ENCODE measurements around the gene NKPD1. TPM values are rescaled to one million over a fixed set of nuclear protein-coding genes. Genes with fewer than 3 reads are reported as not detected.

Gene NKPD1
- total RNA-seq, 4 donors from 2014 or later, result 0.21 TPM; not detected in 3

DNA sequence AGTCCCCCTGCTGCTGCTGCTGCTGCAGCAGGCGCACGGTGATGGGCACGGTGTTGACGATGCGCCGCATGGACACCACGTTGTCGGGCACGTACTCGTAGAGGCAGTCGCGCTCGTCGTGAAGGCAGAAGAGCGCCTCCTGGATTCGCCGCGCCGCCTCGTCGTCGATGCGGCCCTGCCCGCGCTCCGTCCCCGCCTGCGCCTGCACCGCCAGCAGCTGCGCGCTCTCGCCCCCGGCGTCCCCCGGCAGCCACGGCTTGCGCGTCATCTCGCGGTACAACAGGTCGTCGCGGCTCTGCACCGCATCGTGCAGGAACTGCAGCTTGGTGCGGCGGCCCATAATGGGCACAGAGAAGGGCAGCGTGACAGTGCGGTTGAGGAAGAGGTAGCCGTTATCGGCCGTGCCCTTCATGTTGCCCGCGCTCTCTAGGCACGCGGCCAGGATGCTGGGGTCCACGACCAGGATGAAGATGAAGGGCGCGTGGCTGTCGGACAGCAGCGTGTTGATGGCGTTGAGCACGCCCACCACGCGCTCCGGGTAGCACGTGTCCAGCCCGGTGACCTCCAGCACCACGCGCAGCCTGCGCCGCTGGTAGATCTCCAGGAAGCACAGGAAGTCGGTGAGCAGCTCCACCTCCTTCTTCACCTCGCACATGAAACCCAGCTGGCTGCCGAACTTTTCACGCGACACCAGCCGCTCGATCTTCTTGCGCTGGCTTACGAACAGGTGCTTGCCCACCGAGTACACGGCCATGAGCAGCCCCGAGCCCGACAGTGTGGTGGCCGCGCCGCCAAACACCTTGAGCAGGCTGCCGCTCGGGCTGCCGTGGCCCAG is 8.1 kb downstream of the NKPD1 start:
- peaks cover 0 to 21% of the 10 kb centered on the region in 2 donors for H3K4me1 ChIP-seq
- H3K36me3 ChIP-seq, result no peaks in the 10 kb centered on the region
- H3K4me3 ChIP-seq, result peak overlapping the region in 1 of 2 donors; percentile 19
- H3K27ac ChIP-seq, result no peak overlapping the region
- intact Hi-C loops (cut with DNase I; ENCODE audit: low total_unique reads), result no loop called here
- no peaks in the 10 kb centered on the region for H3K9me3 ChIP-seq
- H3K27me3 ChIP-seq, result peaks cover 15 to 18% of the 10 kb centered on the region in 2 donors
- DNase-seq, result peak in 1 of 2 donors; percentile 31
- no peak for TF ChIP-seq POLR2A (IDR thresholded peaks at IDR 0.05)
- TF ChIP-seq, protein P1, sequence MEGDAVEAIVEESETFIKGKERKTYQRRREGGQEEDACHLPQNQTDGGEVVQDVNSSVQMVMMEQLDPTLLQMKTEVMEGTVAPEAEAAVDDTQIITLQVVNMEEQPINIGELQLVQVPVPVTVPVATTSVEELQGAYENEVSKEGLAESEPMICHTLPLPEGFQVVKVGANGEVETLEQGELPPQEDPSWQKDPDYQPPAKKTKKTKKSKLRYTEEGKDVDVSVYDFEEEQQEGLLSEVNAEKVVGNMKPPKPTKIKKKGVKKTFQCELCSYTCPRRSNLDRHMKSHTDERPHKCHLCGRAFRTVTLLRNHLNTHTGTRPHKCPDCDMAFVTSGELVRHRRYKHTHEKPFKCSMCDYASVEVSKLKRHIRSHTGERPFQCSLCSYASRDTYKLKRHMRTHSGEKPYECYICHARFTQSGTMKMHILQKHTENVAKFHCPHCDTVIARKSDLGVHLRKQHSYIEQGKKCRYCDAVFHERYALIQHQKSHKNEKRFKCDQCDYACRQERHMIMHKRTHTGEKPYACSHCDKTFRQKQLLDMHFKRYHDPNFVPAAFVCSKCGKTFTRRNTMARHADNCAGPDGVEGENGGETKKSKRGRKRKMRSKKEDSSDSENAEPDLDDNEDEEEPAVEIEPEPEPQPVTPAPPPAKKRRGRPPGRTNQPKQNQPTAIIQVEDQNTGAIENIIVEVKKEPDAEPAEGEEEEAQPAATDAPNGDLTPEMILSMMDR (IDR thresholded peaks at IDR 0.05), result no peak

DNA sequence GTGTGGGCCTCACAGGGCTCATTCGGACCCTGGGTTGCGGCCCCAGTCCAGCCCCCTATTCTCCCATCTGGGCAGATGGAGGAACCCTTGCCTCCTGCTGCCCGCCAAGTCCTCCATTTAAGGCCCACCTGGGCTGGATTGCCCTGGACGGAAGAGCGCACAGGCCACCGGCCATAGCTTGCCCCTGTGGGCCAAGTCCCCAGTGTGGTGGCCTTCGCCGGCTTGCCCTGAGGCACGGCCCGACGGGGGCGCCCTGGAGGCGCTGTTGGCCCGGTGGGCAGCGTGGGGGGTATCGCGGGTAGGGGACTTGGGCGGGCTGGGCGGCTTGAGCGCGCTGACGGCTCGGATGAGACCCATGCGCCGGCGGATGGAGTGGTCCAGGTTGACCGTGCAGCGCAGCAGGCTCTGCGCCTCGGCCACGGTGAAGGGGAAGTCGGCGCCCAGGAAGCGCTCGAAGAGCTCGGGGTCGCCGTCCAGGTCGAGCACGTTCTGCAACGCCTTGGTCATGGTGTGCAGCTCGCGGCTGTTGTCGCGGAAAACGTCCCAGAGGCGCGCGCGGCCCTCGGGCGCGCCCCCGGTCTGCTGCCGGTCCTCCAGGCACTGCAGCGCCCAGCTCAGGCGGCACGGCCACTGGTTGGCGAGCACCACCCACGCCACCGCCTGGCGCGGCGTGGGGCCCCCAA is 8.8 kb downstream of the NKPD1 start:
- intact Hi-C loops (cut with DNase I; ENCODE audit: low total_unique reads), result no loop called here
- no peak overlapping the region for H3K4me3 ChIP-seq
- TF ChIP-seq POLR2A (IDR thresholded peaks at IDR 0.05), result no peak
- TF ChIP-seq, protein P1 (IDR thresholded peaks at IDR 0.05), result no peak

DNA sequence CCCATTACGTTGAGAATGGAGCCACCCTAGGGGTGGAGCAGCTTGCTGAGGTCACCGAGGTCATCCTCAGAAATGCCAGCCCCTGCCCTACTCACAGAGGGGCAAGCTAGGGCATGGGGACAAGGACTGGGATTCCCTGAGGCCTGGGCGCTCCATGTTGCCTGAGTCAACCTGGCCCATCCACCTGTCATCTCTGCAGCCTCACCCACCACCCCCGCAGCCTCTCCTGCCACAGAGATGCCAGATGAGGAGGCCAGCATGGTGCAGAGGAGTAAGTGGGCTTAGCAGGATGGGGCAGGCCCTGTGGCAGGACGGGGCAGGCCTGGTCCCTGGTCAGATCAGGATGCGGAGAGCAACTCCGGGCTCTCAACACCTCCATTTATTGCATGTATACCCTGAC is 9.5 kb downstream of the NKPD1 start:
- Histone ChIP-seq H3K27ac (no peak overlapping the region), H3K9me3 (no peaks in the 10 kb centered on the region), H3K4me3 (no peak overlapping the region), H3K36me3 (no peaks in the 10 kb centered on the region), H3K4me1 (peaks cover 0 to 21% of the 10 kb centered on the region in 2 donors), H3K27me3 (peaks cover 15 to 18% of the 10 kb centered on the region in 2 donors)
- no peak for DNase-seq
- intact Hi-C loops (cut with DNase I; ENCODE audit: low total_unique reads), result no loop called here
- no peak for TF ChIP-seq POLR2A (IDR thresholded peaks at IDR 0.05)
- TF ChIP-seq, protein P1 (IDR thresholded peaks at IDR 0.05), result no peak

More for the DNA sequence above, 8.8 kb downstream of the NKPD1 start:
- peaks cover 15 to 18% of the 10 kb centered on the region in 2 donors for H3K27me3 ChIP-seq
- no peak overlapping the region for H3K27ac ChIP-seq
- no peak for DNase-seq
- no peaks in the 10 kb centered on the region for H3K36me3 ChIP-seq
- H3K4me1 ChIP-seq, result peaks cover 0 to 21% of the 10 kb centered on the region in 2 donors
- H3K9me3 ChIP-seq, result no peaks in the 10 kb centered on the region

GRCh38 chr19:45150751-45151281 is 10.0 kb downstream of the NKPD1 start:
- H3K4me1 ChIP-seq, result peaks cover 0 to 21% of the 10 kb centered on the region in 2 donors
- H3K27ac ChIP-seq, result no peak overlapping the region
- DNase-seq, result no peak
- peaks cover 15 to 18% of the 10 kb centered on the region in 2 donors for H3K27me3 ChIP-seq
- H3K4me3 ChIP-seq, result no peak overlapping the region
- no peaks in the 10 kb centered on the region for H3K9me3 ChIP-seq
- intact Hi-C loops (cut with DNase I; ENCODE audit: low total_unique reads), result no loop called here
- H3K36me3 ChIP-seq, result no peaks in the 10 kb centered on the region
- no peak for TF ChIP-seq POLR2A (IDR thresholded peaks at IDR 0.05)
- TF ChIP-seq, protein P1 (IDR thresholded peaks at IDR 0.05), result no peak
